NB4 (cell line): Measurements from ENCODE around the gene PRRC2B.

Experiments used
- CTCF ChIP-seq: IDR thresholded peaks from one replicate; pipeline ENCODE4 v1.5.1; 2012; ENCODE audit warnings: low read depth, low read length
- MYC ChIP-seq: IDR thresholded peaks from 2 replicates; pipeline ENCODE4 v1.6.1; 2011; ENCODE audit warnings: low read depth, low read length
- POLR2A ChIP-seq: IDR thresholded peaks from 2 replicates; pipeline ENCODE4 v1.6.1; 2011; ENCODE audit warnings: mild to moderate bottlenecking; ENCODE audit not compliant: insufficient read length; ENCODE audit errors: extremely low read depth
- TF ChIP-seq, protein P1 (sequence below): IDR thresholded peaks from 2 replicates; pipeline ENCODE4 v1.6.1; 2011; ENCODE audit warnings: low read depth, low read length

DNA sequence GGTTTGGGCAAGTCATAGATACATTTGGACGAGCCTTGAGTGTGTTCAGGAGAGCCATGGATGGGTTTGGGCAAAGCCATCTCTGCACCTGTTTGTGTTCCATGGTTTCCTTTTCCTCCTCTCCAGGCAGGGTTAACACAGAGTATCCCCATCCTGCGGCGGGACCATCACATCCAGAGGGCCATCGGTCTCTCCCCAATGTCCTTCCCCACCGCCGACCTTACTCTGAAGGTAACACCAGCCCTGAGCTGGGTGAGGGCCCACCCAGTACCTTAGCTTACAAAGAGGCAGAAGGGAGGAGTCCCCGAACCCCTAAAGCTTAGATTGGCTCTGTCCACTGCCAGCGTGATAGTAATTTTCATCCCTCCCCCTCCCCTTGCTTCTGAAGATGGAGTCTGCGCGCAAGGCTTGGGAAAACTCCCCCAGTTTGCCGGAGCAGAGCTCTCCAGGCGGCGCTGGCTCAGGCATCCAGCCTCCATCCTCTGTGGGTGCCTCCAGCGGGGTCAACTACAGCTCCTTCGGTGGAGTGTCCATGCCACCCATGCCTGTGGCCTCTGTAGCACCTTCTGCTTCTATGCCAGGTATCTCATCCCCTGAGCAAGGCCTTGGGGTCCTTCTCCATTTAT, 90.8 kb downstream of the PRRC2B start:
- TF ChIP-seq CTCF, result no peak
- TF ChIP-seq POLR2A, result no peak
- TF ChIP-seq, protein P1, sequence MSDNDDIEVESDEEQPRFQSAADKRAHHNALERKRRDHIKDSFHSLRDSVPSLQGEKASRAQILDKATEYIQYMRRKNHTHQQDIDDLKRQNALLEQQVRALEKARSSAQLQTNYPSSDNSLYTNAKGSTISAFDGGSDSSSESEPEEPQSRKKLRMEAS, result no peak
- no peak for TF ChIP-seq MYC
